Erythroblast (primary cell): ENCODE results near the gene SH3D19.
"Not testable (repeated sequence)": the region's sequence is repeated elsewhere in the genome, so short reads cannot be mapped to it uniquely, and the experiment has no call there.

Experiments
- GATA1 ChIP-seq: IDR thresholded peaks from 2 replicates; pipeline ENCODE4 v1.6.1; 2011; ENCODE audit warnings: low read depth, mild to moderate bottlenecking, control low read depth, low read length, moderate library complexity
- POLR2A ChIP-seq: IDR thresholded peaks from 2 replicates; pipeline ENCODE4 v1.6.1; 2011; ENCODE audit warnings: mild to moderate bottlenecking, low read length

- TF ChIP-seq POLR2A, GATA1: not testable (repeated sequence)
Measured at GRCh38 chr4:151322161-151322560, 3.2 kb downstream of the SH3D19 start.
